ENCODE results near the gene PJVK.
"Not testable (repeated sequence)": the region's sequence is repeated elsewhere in the genome, so short reads cannot be mapped to it uniquely, and the experiment has no call there.

The PJVK gene

DNA sequence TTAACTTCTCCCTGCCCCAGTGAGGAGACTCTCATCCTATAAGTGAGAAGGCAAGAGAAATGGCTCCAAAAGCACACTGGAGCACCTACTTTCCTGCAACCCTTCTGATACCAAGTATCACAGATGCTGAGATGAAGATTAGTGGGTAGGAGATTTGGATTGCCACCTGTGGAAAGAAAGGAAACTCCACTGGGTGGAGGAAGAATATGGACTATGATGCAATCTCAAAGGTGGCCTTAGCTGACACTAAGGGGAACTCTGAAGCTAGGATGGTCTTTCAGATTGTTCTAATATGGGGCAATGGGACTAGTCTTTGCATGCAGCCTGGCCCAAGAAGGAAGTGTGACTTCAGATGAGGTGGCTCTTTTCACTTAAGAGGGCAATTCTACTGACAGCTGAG lies 21.8 kb upstream of the PJVK start:
- DNase-seq (ENCODE audit: low read depth), result no peak

DNA sequence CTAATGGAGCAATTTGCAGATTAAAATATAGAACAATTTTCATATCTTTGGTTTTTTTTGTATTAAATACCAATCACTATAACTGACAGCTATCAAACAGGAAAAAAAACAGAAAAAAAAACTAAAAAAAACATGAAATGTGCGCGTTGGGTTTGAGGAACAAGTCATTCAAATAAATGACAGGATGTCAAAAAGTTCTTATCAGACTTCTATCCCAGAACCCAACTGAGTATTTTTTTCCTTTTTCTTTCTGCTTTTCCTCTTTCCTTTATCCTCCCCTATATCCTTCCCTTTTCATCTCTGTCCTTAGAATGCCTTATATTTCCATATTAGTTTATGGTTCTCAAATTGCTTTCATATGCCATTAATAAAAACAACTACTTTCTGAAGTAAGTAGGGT lies 14.5 kb upstream of the PJVK start:
- no peak for DNase-seq (ENCODE audit: low read depth)

DNA sequence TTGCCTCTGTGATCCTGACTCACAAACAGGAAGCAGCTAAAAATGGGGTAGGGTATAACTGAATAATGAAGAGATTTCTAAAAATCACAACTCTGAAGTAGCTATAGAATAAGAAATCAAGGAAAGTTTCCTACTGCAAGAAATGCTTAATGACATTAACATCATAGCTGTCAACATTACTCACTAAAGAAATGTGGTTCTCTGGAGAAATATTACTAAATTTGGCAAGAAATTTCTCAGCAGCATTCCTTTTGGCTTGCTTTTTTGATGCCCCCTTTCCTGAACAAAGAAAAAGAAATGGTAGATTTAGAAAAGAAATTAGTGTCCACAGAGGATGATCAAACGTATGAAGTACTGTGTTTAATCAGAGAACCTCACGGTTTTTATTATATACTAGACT lies 9.8 kb upstream of the PJVK start:
- DNase-seq (ENCODE audit: low read depth), result no peak

DNA sequence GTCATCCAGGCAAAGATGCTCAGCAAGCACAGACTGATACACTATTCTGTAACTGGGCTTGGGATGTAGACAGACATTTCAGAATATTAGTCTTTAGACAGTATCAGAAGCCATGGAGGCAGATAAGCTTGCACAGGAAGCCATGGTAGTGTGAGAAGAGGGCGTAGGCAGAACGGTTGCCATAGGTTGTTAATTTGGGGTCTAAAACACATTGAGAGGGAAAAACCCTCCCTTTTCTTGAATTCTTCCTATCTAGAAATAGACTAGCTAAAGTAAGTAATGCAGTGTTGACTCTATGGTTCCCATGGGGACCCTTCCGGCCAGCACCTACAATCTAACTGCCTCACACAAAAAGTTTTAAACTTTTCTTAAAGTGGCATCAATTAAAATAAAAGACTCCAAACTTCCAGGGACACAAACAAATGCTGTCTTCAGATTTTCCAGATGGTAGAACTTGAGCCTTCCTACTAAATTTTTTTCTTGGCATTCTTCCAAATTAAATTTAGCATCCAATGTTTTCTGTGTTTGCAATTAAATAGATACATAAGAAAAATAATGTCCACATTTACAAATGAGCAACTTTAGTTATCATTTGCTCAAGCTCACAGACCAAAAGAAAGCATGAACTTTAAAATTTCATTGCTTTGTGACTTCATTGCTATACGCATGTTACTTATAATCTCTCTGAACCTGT lies 2.1 kb upstream of the PJVK start:
- DNase-seq (ENCODE audit: low read depth), result no peak

DNA sequence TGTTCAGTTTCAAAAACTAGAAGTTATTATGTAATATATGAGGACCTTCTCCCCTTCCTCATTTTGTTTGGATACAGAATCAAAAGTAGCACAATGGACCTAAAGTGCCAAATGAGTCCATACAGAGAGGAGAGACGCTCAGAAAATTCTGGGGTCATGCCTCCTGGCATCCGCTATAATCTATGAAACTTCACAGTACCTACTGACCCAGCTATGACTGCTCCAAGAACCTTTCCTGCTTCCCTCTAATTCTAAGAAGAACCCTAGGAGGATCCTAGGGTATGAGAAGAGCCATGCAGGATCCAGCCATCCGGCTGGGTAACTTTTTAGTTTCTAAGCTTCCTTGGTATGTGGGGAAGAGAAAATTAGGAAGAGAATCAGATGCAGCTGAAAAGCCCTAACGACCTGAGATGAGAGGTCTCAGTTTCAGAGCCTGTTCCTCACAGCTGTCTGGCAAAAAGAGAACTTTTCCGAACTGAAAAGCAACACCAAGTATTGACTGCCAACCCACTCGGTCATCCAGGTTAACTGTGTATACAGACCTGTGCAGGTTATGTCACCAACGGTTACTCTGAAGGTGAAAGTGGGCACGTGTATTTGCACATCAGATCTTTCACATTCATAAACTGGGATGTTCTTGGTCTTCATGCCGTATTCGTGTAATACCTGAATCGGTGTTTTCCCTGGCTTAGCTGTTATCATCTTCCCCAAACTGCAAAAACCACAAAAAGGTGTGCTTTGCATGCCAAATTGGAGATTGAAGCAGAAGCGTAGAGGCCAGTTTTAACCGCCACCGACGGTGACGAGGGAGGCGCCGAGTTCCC lies 1.3 kb upstream of the PJVK start:
- DNase-seq (ENCODE audit: low read depth), result no peak

DNA sequence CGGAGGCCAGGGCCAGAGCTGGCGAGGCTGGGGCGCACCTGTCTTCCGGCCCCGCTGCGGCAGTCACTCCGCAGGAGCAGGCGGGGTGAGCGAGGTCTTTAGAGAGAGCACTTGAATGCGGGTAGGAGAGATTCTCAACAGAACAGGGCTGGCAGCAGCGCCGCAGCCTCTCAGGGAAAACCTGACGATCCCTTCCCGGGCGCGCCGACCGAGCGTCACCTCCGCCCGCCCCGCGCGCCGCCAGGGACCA lies 729 bp upstream of the PJVK start:
- no peak for DNase-seq (ENCODE audit: low read depth)

DNA sequence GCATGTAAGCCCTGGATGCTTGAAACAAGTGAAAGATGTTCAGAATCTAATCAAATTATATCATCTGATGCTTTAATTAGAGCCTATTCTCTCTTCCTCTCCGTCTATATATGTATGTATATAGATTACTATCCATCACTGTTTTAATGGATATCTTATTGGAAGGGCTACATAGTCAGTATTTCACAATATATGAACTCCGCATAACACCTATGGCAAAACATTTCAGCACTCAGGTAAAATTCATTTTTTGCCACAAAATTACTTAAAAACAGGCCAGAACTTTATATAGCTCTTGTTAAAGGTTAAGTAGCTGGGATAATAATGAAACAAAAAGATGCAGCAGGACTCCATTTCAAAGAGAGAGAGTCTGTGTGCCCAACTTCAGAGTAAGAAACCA lies 1.2 kb downstream of the PJVK start:
- DNase-seq (ENCODE audit: low read depth), result no peak

DNA sequence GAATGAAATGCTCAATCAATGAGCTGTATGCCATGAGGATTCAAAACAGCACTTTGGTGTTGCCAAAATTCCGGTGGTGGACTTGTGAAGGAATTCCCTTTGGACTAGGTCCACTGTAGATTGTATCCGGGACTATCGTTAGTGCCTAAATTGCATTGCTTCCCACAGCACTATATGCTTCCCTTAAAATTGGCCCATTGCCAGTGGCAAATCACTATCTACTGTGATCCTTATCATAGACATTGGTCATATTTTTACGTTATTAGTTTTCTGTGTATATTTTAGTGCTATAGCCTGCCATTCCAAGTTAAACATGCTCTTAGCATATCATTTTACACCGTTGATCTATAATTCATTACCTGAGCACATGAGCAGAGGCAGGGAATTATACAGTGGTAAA lies 1.7 kb downstream of the PJVK start:
- DNase-seq (ENCODE audit: low read depth), result no peak

DNA sequence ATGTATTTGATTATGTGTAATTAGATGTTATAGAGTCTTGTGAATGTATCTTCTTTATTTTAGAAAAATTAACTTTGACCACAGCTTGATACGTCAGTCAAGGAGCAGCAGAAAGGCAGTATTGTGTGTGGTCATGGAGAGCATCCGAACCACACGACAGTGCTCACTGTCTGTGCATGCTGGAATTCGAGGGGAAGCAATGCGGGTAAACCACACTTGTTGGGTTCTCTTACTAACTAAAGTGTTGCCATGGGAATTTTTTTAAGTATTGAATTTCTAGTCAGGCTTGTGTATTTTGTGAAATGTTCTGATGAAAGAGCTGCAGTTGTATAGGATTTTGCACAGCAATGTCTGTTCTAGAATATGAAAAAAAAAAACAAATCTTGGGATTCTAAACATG lies 4.8 kb downstream of the PJVK start:
- DNase-seq (ENCODE audit: low read depth), result no peak

DNA sequence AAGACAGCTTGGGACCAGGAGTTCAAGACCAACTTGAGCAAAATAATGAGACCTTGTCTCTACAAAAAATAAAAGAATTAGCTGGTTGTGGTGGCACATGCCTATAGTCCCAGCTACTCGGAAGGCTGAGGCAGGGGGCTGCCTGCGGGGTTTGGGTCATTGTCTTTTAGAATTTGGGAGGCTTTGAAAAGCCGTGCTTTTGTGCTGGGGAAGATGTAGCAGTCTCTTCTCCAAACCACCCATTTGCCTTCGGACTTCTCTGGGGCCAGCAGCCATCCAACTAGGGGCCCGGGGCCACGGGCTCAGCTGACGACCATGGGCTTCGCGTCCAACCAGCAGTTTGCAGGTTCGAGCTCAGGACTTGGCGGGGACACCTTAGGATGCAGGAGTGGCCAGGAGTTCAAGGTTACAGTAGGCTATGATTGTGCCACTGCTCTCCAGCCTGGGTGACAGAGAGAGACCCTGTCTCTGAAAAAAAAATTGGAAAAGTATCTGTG lies 6.3 kb downstream of the PJVK start:
- no peak for DNase-seq (ENCODE audit: low read depth)

DNA sequence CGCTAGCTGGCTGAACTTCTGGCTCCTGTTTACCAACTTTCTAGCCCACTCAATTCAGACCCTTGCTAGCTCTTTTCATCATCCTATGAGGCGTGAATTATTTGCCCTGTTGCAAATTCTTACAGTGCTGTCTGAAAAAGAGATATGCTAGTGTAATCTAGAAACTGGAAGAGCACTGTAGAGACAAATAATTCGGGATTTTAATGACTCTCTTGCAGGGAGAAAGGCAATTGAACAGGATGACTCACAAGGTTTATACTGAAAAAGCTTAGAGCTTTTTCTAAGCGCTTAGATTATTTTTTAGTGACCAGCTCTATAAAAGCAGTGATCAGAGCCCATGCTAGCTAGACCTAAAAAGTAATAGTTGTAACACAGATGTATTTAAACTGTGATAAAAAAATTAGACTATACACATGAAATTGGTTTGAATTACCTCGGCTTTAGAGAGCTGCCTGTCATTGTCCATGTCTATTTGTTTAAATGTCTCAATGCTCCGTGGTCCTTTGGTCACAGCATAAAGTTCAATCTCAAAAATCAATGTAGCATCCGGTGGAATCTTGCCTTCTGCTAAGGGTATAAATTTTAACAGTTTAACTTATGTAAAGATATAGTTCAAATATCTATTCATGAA lies 18.2 kb downstream of the PJVK start:
- no peak for DNase-seq (ENCODE audit: low read depth)

DNA sequence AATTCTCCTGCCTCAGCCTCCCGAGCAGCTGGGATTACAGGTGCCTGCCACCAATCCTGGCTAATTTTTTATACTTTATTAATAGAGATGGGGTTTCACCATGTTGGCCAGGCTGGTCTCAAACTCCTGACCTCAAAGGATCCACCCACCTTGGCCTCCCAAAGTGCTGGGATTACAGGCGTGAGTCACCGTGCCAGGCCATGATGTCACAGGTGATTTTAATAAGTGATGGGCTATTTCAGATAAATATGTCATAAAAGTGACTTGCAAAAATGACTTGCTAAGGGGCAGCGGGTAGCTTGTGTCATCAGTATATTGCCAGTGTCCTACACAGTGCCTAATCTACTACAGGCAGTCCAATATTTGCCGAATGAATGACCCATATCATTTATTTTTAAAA lies 20.1 kb downstream of the PJVK start:
- not testable (repeated sequence) for DNase-seq (ENCODE audit: low read depth)

DNA sequence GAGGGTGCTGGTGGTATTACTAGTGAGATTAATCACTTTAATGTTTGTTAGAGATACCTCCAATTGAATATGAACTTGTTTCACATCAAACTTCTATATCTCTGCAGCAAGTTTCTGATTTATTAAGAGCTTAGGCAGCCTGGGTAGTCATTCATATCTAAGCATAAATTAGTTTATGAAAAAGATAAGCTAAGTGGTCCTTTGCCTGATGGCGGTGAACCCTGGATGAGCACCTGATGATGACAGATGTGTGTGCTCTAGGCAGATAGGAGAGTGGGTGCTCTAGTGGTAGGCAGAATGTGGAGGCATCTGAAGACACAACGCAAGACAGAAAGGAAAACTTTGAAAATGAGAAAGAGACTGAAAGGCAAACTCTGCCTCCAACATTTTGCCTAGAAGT lies 22.2 kb downstream of the PJVK start:
- DNase-seq (ENCODE audit: low read depth), result no peak

DNA sequence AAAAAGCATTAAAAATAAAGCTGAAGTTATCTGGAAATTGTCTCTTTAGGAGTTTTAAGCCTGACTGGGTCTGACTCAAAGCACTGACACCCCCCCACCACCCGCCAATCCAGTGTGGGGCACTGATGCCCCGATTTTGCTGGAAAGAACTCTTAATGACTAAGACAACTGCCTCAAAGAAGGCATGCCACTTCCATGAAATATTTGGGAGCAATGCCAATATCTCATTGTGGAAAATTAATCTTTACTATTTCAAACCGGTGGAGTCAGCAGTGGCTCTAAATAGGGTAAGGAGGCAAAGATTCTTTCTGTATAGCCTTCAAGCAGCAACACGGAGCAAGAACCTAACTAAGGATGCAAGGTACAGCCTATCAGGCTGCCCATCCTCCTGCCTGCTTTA lies 22.8 kb downstream of the PJVK start:
- no peak for DNase-seq (ENCODE audit: low read depth)

DNA sequence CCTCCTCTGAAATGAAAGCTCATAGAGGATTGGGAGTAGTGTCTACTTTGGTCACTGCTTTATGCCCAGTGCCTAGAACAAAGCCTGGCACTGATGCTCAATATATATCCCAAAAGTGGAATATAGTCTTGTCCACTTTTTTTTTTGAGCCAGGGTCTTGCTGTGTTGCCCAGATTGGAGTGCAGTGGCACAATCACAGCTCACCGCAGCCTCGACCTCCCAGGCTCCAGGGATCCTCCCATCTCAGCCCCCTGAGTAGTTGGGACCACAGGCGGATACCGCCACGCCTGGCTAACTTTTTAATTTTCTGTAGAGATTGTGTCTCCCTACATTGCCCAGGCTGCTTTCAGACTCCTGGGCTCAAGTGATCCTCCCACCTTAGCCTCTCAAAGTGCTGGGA lies 23.4 kb downstream of the PJVK start:
- DNase-seq (ENCODE audit: low read depth), result no peak

DNA sequence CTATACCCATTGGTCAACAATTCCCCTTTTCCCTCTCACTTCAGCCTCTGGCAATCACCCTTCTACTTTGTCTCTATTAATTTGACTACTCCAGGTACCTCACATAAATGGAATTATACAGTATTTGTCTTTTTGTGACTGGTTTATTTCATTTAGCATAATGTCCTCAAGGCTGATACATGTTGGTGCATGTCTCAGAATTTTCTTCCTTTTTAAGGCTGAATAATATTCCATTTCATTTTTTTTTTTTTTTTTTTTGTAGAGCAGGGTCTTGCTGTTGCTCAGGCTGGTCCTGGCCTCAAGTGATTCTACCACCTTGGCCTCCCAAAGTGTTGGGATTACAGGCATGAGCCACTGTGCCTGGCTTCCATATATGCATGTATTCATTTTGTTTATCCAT lies 25.3 kb downstream of the PJVK start:
- DNase-seq (ENCODE audit: low read depth), result no peak

DNA sequence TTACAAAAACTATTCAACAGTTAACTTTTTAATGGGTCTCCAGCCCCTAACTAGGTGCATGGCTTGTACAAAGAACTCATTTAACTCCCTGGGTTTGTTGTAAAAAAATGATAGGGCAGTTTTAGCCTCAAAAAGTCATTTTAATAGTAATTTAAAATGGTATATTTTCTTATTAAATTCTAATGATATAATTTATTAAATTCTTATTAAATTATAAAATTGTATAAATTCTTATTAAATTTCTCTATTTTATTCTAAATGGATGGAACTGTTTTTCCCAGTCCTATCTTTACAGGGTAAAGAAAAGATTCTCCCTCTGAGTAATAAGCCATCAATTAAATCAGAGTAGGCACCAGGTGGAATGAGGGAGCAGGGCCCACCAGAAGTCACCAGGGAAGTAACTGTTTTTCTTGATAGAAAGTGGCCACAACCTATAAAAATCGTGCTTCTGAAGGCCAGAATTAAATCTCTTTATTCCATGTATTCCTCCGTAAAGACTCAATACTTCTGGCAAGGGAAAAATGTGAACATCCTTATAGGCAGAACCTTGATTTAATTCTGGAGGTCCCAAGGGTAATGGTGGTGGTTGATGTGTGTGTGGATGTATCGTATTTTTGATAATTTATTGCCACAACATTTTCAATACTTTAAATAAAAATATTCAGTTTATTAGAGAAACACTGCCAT lies 26.4 kb downstream of the PJVK start:
- DNase-seq (ENCODE audit: low read depth), result no peak

DNA sequence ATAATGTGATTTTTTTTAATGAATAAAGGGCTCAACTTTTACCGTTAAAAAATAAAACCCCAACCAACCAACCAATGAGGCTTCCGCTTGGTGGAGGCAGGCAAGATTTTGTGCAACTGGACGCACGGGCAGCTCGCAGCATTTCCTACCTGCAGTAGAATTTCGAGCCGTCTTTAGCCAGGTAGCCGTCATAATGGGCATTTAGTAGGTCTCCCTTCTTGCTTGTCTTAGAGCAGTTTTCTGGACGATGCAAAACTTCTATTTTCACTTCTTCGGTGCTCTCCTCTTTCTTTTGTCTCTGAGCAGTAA lies 26.9 kb downstream of the PJVK start:
- no peak for DNase-seq (ENCODE audit: low read depth)

DNA sequence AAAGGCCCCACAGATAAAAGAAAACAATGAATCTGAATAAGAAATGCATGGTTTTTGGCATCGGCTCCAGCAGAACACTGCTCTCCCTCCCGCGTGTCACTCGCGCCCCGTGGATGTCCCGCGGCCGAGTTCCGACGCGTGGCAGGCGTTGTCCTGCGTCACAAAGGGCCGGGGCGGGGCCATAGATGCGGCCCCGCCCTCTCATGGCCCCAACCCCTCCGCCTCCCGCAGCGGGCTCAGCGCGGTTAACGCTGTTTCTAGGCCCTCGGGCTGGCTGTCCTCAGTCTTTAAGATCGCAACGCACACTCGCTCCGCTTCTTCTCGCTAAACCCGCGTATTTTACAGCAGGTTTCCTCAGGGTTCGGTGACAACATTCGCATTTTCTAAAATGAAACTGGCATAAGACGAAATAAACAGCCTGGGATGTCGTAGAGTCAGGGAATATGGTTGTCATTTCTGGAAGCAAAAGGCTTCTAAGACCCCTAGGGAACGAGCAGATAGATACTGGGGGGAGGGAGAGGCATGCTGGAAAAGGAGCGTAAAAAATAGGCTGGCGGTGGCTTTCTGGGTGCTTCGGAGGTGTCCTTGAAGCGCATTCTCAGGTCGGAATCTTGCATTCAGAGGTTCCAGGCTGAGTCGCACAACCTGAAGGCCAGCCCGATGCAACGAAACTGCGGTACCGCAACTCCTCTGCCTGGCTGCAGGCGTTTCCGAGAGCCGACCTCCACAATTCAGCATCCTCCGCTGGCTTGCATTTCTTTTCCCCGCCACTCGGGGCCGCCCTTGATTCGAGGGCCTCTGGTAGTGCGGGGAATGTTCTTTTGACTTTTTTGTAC lies 27.5 kb downstream of the PJVK start, which contains the start of gene FKBP7:
Gene FKBP7, minus strand, starts transcription at position 162 of the 836 bp plus-strand sequence. Its CDS starts 101 bp downstream, at position 61.
- peak; percentile 61 for DNase-seq (ENCODE audit: low read depth)

DNA sequence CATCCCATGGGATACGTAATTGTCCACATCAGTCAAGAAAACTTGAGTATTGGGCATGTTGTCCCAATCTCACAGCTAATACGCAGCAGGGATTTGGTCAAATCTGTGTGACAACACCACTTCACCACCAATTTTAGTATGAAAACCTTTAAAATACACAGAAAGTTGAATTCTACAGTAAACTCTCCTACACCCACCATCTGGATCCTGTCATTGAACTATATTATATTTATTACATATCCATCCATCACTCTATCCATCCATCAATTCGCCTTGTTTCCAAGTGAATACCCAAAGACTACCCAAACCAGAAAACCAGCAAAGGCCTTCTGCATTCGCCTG lies 28.1 kb downstream of the PJVK start:
- no peak for DNase-seq (ENCODE audit: low read depth)

DNA sequence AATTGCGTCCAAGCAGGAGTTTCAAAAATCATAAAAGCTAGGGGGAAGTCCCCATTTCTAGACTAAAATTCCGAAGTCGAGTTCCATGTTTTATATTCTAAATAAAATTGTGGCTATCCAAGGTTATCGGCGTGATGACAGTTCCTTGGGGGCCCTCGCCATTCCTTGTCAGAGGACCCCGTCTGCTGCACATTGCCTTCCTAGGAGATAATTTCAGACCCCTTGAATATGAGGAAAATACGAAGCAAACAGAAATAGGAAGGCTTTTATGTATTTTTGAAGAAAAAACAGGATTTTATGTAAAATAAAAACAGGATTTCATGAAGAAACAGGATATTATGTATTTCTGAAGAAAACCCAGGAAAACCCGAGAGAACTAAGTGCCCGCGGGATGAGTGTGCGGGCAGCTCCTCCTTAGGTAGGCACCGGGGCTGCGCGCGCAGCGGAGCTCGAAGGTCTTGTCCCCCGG lies 28.6 kb downstream of the PJVK start:
- no peak for DNase-seq (ENCODE audit: low read depth)

Data from stromal cell of bone marrow (primary cell).